Adrenal gland (tissue), 5 donors: ENCODE measurements around the gene TMOD1.

Experiments used
- POLR2A ChIP-seq, 2 donors: fragments of 450-650 bp; IDR thresholded peaks; one replicate each; pipeline ENCODE4 v1.6.1; 2017; ENCODE audit warnings: antibody characterized with exemption in 2 of 2, mild to moderate bottlenecking in 2 of 2, moderate library complexity in 1 of 2
- TF ChIP-seq, protein P1 (sequence below), 6 experiments: fragments of 450-650 bp in 4 of 6; fragments of 200-600 bp in 2 of 6; sonication (generic) in 1 of 6; IDR thresholded peaks; 1 replicate in 5 of 6; 2 replicates in 1 of 6; pipeline versions ENCODE4 v1.5.1 to v1.8.0; 2016 to 2021; ENCODE audit warnings: antibody characterized with exemption in 6 of 6, mild to moderate bottlenecking in 2 of 6, moderate library complexity in 1 of 6
- donor health status: DM: no; HTN: no; CAD: no.

DNA sequence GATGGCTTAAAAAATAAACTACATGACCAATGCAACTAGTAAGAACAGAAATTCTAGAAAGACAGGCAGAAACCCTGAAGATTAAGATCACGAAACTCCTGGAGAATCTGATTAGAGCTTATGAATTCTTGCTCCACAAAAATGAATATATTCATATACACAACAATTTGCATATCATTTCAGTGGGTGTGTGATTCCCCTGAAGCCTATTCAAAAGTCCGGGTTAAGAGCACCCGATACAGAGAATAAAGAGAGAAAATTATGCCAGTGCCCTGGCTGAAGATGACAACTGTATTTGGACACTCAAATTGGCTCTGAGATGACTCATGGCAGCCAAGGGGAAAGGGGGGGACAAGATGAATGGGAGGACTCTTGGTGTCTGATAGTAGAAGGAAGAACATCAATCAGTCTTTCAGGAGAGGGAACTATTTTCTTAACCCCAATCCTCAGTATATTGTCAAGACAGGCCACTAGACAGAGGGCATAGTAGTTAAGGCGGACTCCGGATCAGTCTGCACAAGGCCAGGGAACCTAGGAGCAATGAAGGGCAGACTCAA is 6.0 kb downstream of the TMOD1 start:
- TF ChIP-seq, protein P1, sequence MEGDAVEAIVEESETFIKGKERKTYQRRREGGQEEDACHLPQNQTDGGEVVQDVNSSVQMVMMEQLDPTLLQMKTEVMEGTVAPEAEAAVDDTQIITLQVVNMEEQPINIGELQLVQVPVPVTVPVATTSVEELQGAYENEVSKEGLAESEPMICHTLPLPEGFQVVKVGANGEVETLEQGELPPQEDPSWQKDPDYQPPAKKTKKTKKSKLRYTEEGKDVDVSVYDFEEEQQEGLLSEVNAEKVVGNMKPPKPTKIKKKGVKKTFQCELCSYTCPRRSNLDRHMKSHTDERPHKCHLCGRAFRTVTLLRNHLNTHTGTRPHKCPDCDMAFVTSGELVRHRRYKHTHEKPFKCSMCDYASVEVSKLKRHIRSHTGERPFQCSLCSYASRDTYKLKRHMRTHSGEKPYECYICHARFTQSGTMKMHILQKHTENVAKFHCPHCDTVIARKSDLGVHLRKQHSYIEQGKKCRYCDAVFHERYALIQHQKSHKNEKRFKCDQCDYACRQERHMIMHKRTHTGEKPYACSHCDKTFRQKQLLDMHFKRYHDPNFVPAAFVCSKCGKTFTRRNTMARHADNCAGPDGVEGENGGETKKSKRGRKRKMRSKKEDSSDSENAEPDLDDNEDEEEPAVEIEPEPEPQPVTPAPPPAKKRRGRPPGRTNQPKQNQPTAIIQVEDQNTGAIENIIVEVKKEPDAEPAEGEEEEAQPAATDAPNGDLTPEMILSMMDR (IDR thresholded peaks at IDR 0.05): no peak
- TF ChIP-seq POLR2A (IDR thresholded peaks at IDR 0.05): no peak
